GM12865 (cell line): ENCODE data around the gene EIF4G3.

Source experiments
- DNase-seq: peaks from one replicate; pipeline ENCODE4 v3.0.0; 2010; ENCODE audit warnings: low read depth
- H3K4me3 ChIP-seq: 2 replicates; pipeline ENCODE4 v1.5.1; 2011; ENCODE audit warnings: mild to moderate bottlenecking, low read depth, low read length, control low read depth
- CTCF ChIP-seq: IDR thresholded peaks from 2 replicates; pipeline ENCODE4 v1.5.1; 2011; ENCODE audit warnings: low read length, control low read depth, low read depth, inconsistent platforms; ENCODE audit not compliant: insufficient read depth; ENCODE audit errors: missing control alignments

The EIF4G3 gene

GRCh38 chr1:20949871-20950590, 226.7 kb downstream of the EIF4G3 start:
- no peak overlapping the region for H3K4me3 ChIP-seq
- no peak for DNase-seq
- no peak for TF ChIP-seq CTCF

- no peak for DNase-seq
- no peak overlapping the region for H3K4me3 ChIP-seq
- no peak for TF ChIP-seq CTCF
Measured at GRCh38 chr1:20948101-20948500, 228.6 kb downstream of the EIF4G3 start.

GRCh38 chr1:20947409-20947808, 229.3 kb downstream of the EIF4G3 start:
- no peak overlapping the region for H3K4me3 ChIP-seq
- TF ChIP-seq CTCF, result no peak
- DNase-seq, result no peak

GRCh38 chr1:20936621-20937020, 240.1 kb downstream of the EIF4G3 start:
- no peak for TF ChIP-seq CTCF
- no peak for DNase-seq
- H3K4me3 ChIP-seq, result no peak overlapping the region

GRCh38 chr1:20936216-20936615, 240.5 kb downstream of the EIF4G3 start:
- TF ChIP-seq CTCF, result no peak
- no peak for DNase-seq
- H3K4me3 ChIP-seq, result no peak overlapping the region

GRCh38 chr1:20935717-20936116, 241.0 kb downstream of the EIF4G3 start:
- DNase-seq, result no peak
- no peak for TF ChIP-seq CTCF
- H3K4me3 ChIP-seq, result no peak overlapping the region

- DNase-seq, result peak; percentile 65
- no peak overlapping the region for H3K4me3 ChIP-seq
- TF ChIP-seq CTCF, result no peak
Measured at GRCh38 chr1:20932437-20932977, 244.2 kb downstream of the EIF4G3 start.
